HG02623 (cell line): ENCODE data around the gene DIP2C.

Experiments
- ATAC-seq: cut with Tn5 transposase; IDR thresholded peaks from one replicate; pipeline ENCODE4 v1.9.1; 2021; ENCODE audit warnings: moderate library complexity; ENCODE audit not compliant: unreplicated experiment

DIP2C gene

DNA sequence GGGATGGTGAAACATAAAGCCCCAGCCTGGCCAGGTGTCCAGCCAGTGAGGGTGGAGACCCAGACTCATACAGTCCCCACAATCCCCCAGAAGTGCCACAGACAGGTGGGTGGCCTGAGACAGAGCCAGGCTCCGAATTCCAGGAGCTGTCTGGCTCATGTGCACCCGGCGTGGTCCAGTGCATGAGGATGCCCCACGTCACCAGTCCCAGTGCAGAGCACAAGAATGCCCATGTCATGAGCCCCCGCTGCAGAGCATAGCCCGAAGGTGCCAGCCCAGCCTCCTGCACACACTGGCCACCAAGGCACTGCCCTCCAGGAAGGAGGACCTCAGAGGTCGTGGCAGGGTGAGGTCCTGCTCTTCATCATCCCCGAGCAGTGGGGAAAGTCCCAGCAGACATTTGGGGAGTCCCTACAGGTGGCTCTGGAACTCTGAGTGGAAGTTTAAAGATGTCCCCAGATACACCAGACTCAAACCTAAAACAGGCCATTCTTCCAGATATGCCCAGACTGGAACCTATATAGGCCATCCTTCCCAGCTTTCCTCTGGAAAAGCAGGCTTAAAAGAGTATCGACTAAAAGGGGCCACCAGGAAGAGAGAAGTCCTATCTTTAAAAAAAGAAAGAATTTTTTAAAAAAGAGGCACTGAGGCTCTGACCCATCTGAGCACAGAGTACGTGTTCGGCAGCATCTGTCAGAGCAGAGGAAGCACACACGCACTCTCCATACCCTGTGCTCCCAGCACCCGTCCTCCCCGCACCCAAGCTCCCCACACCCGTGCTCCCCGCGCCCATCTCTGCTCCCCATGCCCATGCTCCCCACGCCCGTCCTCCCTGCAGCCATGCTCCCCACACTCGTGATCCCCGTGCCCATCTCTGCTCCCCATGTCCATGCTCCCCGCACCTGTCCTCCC is 11.5 kb downstream of the DIP2C start:
- no peak for ATAC-seq

- no peak for ATAC-seq
These were observed 12.4 kb downstream of the DIP2C start for GRCh38 chr10:677038-677437.

DNA sequence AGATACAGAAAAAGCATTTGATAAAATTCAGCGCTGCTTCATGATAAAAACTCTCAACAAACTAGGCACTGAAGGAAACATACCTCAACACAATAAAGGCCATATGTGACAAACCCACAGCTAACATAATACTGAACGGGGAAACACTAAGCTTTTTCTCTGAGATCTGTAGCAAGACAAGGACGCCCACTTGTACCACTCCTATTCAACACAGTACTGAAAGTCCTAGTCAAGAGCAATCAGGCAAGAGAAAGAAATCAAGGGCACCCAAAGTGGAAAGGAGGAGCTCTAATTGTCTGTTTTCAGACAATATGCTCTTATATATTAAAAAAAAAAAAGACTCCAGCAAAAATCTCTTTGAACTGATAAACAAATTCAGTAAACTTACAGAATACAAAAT is 13.3 kb downstream of the DIP2C start:
- ATAC-seq: no peak

- ATAC-seq: no peak
These were observed 13.9 kb downstream of the DIP2C start for GRCh38 chr10:675532-675931.

- no peak for ATAC-seq
These were observed 16.0 kb downstream of the DIP2C start for GRCh38 chr10:673492-673891.

DNA sequence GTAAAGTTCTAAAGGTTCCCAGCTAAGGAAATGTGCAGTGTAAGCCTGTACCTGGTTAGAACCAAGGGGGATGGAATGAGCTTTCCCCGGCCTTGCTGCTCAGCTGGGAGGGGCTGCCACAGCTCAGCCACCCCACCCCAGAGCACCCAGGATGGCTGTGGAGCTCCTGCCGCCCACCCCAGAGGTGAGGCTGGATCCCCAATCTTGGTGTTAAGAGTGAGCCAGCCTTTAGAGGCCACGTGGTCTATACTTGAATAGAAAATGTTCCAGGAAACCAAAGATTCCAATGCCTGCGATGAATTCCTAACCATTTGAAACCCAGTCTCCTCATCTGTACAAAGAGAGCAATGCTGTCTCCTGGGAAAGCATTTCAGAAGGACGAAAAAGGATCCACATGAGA is 16.5 kb downstream of the DIP2C start:
- ATAC-seq: no peak

GRCh38 chr10:672203-672602 is 17.3 kb downstream of the DIP2C start:
- no peak for ATAC-seq

DNA sequence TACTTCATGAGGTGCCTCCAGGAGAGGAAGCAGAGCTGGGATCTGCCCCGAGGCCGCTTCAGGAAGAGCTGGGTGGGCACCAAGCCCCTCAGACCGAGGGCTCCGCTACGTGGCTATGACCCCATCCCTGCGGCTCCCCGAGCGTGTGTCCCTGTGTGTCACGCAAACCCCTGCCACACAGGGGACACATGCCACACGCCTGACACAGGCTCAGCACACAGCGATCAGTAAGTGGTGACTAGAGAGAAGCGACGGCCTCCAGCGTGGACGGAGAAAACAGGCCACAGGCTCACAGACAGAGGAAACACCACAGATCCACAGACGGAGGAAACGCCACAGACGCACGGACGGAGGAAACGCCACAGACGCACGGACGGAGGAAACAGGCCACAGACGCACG is 18.5 kb downstream of the DIP2C start:
- no peak for ATAC-seq

DNA sequence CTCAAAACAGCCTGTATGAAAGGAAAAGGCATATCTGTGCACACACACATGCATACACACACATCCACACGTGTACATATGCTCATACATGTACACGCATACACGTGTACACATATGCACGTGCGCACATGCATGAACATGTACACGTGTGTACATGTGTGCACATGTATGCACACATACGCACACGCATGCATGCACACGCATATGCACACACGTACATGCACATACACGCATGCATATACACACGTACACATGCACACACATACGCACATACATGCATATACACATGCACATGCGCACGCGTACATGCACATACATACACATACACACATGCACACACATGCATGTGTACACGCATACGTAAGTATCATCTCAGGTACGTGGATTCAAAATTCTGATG is 19.4 kb downstream of the DIP2C start:
- no peak for ATAC-seq

GRCh38 chr10:668786-669485 is 20.5 kb downstream of the DIP2C start:
- no peak for ATAC-seq

DNA sequence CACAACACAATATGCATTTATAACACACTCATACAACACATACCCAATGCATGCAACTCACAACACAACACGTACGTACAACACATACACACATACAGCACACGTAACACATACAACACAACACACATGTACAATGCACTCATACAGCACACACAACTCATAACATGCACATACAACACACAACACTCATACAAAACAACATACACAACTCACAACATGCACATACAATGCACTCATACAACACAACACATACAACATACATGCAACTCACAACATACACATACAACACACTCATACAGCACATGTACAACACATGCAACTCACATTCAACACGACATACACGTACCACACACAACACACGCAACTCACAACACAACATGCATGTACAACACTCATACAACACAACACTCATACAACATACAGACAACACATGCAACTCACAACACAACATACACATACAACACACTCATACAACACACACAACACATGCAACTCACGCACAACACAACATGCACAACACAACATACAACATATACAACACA is 21.8 kb downstream of the DIP2C start:
- no peak for ATAC-seq

DNA sequence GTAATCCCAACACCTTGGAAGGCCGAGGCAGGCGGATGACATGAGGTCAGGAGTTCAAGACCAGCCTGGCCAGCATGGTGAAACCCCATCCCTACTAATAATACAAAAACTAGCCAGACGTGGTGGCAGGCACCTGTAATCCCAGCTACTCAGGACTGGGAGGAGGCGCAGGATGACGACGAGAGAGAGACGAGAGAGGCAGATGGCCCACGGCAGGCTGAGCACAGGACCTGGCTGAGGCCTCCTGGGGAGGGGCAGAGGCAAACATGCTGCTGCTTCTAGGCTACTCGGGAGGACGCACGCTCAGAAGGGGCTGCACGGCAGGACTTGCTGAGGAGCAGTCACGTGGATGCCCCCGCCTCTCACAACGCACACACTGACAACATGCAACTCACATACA is 22.4 kb downstream of the DIP2C start:
- no peak for ATAC-seq

- ATAC-seq: no peak
These were observed 23.0 kb downstream of the DIP2C start for GRCh38 chr10:666237-667012.

- no peak for ATAC-seq
These were observed 23.8 kb downstream of the DIP2C start for GRCh38 chr10:665579-666091.

- ATAC-seq: no peak
These were observed 24.6 kb downstream of the DIP2C start for GRCh38 chr10:664893-665292.

GRCh38 chr10:664301-664700 is 25.2 kb downstream of the DIP2C start:
- ATAC-seq: no peak

DNA sequence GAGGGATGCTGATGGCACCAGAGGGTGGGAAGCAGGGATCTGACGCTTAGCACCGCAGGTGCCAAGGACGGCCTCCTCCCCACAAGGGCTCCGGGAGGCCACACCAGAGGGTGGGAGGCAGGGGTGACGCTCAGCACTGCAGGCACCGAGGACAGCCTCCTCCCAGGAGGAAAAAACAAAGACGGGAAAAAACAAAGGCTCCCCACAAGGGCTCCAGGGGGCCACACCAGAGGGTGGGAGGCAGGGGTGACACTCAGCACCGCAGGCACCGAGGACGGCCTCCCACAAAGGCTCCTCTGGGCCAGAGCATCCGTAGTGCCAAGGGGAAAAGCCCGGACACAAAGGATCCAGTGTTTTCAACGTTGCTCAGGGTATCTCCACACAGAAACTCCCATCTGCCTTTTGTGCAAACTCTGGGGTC is 25.6 kb downstream of the DIP2C start:
- ATAC-seq: no peak

GRCh38 chr10:663466-663751 is 26.1 kb downstream of the DIP2C start:
- ATAC-seq: no peak

- no peak for ATAC-seq
These were observed 26.6 kb downstream of the DIP2C start for GRCh38 chr10:662686-663465.

GRCh38 chr10:662223-662605 is 27.3 kb downstream of the DIP2C start:
- no peak for ATAC-seq
